HG03575 (cell line): ENCODE measurements around the gene ELK4.

Experiments
- ATAC-seq: cut with Tn5 transposase; IDR thresholded peaks from one replicate; pipeline ENCODE4 v1.9.1; 2021; ENCODE audit not compliant: unreplicated experiment, insufficient number of reproducible peaks, low FRiP score; ENCODE audit errors: extremely low read depth

The ELK4 gene

DNA sequence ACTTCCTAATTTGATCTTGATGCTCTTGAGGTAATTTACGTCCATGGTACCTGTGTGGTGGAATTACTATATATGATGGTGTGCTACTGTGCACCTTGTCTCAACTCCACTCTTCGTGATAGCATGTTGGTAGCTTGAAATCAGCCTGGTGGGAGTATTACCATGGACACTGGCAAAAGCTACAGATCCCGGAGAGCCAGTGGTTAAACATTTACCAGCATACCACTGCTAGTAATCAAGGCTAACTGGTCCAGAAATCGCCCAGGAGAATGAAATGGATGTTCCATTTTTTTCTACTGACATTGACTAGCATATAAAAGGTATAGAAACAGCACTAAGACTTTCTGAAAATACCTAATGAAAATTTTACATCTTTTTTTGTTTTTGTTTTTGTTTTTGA lies 30.6 kb downstream of the ELK4 start:
- no peak for ATAC-seq

GRCh38 chr1:205600085-205600484 lies 31.7 kb downstream of the ELK4 start:
- ATAC-seq, result no peak

DNA sequence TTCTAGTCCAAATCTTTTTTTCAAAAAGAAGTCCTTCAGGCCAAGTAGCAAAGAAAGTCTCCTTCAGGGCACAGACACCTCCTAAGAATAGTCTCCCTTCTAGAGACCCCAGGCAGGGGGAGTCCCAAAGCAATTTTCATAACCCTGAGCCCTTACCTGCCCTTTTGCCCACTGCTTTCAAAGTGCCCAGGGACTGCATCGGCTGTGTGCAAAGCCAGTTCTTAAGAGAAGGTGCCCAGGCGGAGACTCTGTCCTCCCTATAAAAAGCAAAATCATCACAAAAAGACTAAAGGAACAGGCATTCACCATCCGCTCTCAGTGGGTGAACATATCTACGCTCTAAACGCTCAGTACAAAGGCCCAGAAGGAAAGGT lies 32.2 kb downstream of the ELK4 start:
- ATAC-seq, result no peak

DNA sequence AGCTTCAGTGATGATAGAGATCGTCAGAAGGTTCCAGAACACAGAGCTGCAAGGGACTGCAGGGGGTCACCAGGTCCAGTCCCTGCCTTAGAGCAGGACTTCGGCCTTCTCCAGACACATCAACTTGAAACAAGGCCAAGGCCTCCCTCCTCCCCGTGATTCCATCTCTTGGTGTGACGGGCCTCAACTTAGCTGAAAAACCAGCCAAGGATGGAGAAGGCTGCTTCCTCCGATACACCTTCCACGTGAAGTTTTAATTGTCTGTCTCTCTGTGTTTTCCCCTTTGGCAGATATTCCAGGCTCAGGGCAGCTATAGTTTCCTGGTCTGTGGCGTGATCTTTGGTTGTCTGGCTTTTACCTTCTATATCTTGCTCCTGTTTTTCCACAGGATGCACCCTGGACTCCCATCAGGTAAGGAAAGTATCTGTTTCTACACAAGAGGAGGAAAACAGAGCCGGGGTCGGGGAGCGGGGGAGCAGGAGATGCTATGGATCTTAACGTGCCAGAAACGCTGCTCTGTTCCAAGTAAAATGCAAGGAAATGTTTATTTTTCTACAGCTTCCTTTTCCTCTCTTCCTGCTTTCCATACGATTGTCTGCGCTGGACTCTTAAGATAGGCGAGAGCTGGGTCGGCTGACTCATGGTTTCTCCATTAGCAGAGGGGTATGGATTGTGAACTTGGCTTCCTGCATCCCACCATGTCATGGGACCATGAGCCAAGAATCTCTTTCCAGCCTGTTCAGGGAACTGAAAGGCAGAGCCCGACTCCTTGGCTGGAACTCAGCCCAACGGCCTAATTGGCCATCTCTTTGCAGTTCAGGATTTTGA lies 32.8 kb downstream of the ELK4 start:
- ATAC-seq, result no peak

DNA sequence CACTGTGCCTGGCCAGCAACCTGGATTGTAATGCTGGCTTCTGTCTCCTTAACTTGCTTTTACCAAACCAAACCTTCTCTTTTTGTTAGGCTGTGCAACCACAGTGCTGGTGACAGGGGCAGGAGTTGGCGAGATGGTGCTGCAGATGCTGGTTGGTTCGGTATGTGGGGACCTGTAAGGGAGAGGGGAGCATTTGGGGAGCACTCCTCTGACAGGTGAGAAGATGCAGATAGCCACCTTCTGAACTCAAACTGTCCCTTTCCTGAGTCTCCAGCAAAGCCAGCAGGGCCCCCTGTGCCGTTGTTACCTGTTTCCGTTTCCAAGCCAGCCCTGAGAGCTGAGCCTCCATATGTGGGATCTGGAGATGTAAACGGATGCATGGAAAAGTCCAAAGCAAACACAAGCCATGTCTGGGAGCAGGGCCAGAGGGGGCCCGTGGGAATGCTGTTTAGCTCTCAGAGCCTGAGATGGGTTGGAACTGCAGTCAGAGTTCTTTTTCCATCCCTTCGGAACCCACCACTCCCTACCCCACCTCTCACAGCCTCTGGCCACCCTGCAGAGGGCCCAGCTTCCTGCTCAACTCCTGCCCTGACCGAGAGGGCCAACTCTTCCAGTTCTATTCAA lies 34.0 kb downstream of the ELK4 start:
- ATAC-seq, result no peak

DNA sequence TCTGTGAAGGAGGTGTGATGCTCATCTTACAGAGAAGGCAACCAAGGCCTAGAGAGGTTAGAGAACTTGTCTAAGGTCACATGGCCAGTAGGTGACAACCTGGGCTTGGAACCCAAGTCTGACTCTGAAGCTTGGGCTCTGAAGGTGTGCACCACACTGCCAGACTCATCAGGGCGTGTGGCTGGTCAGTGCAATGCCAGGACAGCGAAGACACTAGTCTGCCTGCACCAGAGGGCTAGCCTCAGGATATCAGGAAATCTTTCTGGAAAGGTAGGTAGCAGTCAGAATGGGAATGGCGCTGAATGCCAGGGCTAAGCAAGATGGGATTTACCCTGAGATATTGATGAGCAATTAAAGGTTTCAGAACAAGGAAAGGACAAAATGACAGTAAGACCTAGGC lies 34.9 kb downstream of the ELK4 start:
- no peak for ATAC-seq

GRCh38 chr1:205595861-205596260 lies 36.0 kb downstream of the ELK4 start:
- no peak for ATAC-seq

DNA sequence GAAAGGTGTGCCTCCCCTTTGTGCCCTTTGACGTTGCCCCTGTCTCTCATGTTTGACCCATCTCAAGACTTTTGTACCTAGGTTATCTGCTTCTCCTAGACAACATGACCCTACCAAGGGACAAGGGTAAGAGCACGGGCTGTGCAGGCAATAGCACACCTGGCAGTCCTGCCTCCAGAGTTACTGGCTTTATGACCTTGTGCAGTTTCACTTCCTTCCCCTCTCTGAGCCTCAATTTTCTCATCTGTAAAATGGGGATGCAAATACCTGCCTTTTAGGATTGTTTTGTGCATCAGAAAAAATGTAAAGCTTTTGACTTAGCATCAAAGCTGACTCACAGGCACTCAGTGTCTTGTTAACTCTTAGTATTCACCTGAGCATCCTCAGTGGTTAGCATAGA lies 36.4 kb downstream of the ELK4 start:
- no peak for ATAC-seq

DNA sequence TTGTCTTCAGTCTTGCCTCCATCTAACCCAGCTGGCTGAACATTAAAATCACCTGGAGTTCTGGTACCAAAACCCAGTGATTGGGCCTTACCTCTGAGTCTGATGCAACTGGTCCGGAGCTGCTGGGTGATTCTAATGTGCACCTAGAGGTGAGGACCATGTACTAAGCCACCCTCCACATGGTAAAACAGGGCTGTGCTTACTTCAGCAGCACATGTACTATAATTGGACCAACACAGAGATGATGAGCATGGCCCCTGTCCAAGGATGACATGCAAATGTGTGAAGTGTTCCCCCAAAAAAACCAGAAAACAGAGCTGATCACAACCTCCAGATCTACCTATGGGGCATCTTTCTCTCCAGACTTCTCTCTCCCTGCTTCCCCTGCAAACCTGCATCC lies 37.0 kb downstream of the ELK4 start:
- ATAC-seq, result no peak

DNA sequence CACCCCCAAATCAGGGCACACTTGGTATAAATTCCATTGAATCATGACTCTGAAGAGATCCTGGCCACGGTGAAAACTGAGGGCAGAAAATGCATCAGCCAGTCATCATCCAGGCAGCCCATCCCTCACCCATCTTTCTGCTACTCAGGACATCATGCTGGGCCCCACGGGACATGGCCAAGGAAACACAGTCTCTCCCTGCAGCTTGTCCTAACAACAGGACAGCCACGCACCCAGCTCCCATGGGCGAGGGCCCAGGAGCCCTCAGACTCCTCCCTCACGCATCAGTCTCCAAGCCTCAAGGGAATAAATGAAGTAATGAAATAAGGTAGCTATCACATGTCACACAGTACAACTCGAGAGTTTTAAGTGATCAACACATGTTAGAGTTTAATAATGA lies 37.8 kb downstream of the ELK4 start:
- ATAC-seq, result no peak

- no peak for ATAC-seq
These were observed 38.3 kb downstream of the ELK4 start for GRCh38 chr1:205593532-205593931.

- no peak for ATAC-seq
These were observed 39.3 kb downstream of the ELK4 start for GRCh38 chr1:205592443-205593003.

DNA sequence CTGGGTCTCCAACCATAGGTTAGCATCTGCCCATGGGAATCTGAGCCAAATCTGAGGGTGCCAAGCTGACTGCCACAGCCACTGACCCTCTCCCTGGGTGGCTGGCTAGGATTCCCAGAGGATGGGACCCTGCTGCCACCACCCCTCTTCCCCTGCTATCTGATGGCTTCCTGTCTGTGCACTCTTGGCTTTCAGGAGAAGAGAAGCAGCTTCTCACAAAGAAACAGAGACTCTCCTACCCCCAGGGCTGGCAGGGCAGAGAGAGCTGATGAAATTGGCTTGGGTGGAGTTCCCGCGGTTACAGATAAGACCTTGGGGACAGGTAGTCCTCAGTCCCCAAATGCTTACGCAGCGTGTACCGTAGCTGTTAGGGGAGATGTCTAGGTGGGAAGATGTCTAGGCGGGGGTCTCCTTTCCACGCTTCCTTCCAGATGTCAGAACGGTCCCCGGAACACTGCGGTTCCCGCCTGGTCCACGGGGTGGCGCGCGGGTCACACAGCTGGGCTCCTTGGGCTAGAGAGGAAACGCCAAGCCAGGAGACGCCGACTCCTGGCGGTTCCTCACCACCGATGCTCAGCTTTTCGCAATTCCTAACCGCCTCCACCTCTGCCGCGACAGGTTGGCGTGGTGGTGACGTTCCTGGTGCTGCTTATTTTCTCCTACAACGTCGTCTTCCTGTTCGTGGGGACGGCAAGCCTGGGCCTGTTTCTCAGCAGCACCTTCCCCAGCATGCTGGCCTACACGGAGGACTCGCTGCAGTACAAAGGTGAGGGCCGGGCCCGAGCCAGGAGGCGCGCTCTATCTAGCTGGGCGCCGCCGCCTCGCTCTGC lies 40.1 kb downstream of the ELK4 start:
- no peak for ATAC-seq

DNA sequence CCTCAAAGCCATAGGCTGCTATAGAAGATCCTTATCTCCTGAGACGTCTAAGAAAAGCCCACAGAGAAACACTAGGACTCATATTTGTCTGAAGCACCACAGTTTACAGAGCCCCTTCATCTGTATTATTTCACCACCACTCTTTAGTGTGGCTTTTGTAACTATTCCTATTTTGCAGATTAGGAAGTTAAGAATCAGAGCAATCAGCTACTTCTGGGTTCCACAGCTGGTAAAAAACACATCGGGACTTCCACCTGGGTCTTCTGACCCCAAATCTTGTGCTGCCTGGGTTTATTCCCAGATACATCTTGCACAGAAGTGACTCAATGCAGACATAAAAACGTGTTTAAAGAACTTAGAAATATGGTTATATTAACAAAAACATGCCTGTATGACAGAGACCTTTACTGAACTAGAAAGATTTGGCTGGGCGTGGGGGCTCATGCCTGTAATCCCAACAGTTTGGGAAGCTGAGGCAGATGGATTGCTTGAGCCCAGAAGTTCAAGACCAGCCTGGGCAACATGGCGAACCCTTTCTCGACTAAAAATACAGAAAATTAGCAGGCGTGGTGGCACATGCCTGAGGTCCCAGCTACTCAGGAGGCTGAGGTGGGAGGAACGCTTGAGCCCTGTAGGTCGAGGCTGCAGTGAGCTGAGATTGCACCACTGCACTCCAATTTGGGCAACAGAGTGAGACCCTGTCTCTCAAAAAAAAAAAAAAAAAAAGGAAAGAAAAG lies 40.9 kb downstream of the ELK4 start:
- no peak for ATAC-seq

- ATAC-seq, result no peak
These were observed 41.4 kb downstream of the ELK4 start for GRCh38 chr1:205590457-205590768.

DNA sequence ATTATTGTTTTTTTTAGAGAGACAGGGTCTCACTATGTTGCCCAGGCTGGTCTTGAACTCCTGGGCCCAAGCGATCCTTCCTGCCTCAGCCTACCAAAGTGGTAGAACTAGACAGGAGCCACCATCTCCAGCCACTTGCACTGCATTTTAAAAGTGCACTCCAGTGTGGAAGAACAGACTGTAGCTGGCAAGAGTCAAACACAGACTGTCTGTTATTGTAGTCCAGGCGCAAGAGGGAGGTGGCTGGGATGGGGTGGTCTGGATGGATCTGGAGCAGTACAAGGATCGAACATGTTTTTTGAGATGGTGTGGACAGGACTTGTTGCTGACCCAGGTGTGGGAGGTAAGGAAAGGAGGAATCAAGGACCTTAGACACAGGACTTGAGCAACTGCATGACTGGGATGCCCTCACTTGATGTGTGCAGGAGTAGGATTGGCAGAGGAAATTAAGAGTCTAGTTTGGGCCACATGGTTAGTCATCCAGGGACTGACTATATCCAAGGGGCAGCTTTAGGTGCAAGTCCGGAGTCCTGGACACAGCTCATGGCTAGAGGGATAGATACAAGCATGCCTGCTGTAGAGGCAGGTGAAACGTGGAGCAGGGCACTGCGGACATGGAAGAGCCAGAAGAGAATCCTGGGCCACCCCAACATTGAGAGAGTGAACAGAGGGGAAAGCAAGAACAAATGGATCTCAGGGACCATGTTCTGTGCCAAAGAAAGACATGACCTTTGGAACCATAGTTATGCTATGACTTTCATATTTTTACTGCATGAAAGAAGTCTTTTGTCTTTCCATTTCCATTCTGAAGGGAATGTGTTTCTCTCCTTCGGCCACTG lies 42.0 kb downstream of the ELK4 start:
- ATAC-seq, result no peak

- ATAC-seq, result no peak
These were observed 42.8 kb downstream of the ELK4 start for GRCh38 chr1:205589046-205589445.

GRCh38 chr1:205588636-205589035 lies 43.2 kb downstream of the ELK4 start:
- no peak for ATAC-seq
